Measurements from ENCODE around the gene SNX10.

SNX10 gene

DNA sequence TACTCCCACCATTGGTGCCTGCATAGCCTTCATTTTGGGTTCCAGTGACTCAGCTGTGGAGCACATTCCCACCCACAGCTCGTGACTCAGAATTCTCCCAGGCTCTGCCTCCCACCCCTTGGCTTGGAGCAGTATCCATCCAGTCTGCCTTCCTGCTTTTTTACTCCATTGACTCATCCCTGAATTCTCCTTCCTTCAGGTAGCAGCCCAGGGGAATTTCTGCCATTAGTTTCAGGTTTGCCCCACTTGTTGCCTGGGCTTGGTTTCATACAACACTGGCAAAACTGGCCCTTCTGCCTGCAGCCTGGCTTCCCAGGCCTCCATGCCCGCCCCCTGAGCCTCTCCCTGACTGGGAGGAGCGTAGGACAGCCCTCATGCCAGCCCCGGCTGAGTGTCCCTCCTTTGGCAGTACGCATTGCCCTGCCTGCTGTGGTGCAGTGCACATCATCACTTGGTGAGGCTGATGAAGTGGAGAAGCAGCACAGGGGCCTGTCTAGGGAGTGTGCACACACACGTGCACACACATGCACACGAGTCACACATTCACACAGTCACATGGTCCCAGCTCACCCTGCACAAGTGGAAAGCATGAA is 55.0 kb downstream of the SNX10 start:
- H3K4me2 ChIP-seq (ENCODE audit: low read length) = no peak overlapping the region

DNA sequence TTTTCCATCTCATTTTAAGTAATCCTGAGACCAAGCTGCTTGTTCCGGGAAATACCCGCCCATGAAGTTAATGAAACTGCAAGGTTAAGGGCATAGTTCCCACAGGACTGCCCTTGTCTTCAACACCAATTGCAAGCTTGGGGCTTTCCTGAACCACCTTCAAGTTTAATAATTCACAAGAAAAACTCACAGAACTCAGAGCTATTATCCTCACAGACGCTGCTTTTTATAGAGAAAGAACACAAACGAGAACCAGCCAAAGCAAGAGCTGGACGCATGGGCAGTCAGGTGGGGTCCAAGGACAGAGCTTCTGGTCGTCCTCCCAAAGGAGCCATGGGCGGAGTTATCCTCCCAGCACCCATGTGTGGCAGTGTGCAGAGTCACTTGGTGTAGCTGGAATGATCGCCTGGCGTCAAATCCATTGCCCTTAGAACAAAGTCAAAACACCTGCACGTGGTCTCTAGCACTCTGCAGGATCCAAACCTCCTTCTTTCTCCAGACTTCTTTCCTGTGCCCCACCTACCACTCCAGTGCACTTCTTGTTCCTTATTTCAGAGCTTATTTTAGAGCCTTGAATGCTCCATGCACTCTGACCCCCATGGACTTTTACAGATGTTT is 56.7 kb downstream of the SNX10 start:
- Histone ChIP-seq H3K79me2 (ENCODE audit: control insufficient read depth, low read length) (peaks cover 2% of the 10 kb centered on the region), H3K4me3 (ENCODE audit: low read length) (no peak overlapping the region), H4K20me1 (ENCODE audit: control insufficient read depth, insufficient read depth, low read depth, low read length) (0 out of 2 replicates have a peak, but pooled peaks cover under 1% of the 10 kb centered on the region), H3F3A (ENCODE audit: control insufficient read depth, insufficient read depth) (peaks cover 6% of the 10 kb centered on the region; the same call in 1 of the 2 replicates), H3K4me1 (ENCODE audit: control insufficient read depth, low read length) (peaks cover 26% of the 10 kb centered on the region), H3K9me3 (ENCODE audit: control insufficient read depth, insufficient read depth, low read length) (no peaks in the 10 kb centered on the region), H3K27me3 (ENCODE audit: control insufficient read depth, low read length) (no peaks in the 10 kb centered on the region), H3K27ac (ENCODE audit: low read depth, low read length) (no peak overlapping the region), H3K4me2 (ENCODE audit: low read length) (no peak overlapping the region), H3K9me2 (replicated peaks; ENCODE audit: control insufficient read depth, low read length) (no peaks in the 10 kb centered on the region), H3K36me3 (ENCODE audit: control insufficient read depth, low read length) (peaks cover 37% of the 10 kb centered on the region)
- TF ChIP-seq EZH2phosphoT487 (IDR thresholded peaks at IDR 0.05; ENCODE audit: borderline replicate concordance, low read length) = no peak
- TF ChIP-seq, protein P1, sequence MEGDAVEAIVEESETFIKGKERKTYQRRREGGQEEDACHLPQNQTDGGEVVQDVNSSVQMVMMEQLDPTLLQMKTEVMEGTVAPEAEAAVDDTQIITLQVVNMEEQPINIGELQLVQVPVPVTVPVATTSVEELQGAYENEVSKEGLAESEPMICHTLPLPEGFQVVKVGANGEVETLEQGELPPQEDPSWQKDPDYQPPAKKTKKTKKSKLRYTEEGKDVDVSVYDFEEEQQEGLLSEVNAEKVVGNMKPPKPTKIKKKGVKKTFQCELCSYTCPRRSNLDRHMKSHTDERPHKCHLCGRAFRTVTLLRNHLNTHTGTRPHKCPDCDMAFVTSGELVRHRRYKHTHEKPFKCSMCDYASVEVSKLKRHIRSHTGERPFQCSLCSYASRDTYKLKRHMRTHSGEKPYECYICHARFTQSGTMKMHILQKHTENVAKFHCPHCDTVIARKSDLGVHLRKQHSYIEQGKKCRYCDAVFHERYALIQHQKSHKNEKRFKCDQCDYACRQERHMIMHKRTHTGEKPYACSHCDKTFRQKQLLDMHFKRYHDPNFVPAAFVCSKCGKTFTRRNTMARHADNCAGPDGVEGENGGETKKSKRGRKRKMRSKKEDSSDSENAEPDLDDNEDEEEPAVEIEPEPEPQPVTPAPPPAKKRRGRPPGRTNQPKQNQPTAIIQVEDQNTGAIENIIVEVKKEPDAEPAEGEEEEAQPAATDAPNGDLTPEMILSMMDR (IDR thresholded peaks at IDR 0.05; ENCODE audit: low read depth, low read length, poor library complexity, severe bottlenecking) = no peak

More for the DNA sequence above, 55.0 kb downstream of the SNX10 start:
- 0 out of 2 replicates have a peak, but pooled peaks cover 2% of the 10 kb centered on the region for H3F3A ChIP-seq (ENCODE audit: control insufficient read depth, insufficient read depth)
- peaks cover 39% of the 10 kb centered on the region for H3K36me3 ChIP-seq (ENCODE audit: control insufficient read depth, low read length)
- H3K27ac ChIP-seq (ENCODE audit: low read depth, low read length) = no peak overlapping the region
- TF ChIP-seq, protein P1 (IDR thresholded peaks at IDR 0.05; ENCODE audit: low read depth, low read length, poor library complexity, severe bottlenecking) = no peak
- no peak for TF ChIP-seq EZH2phosphoT487 (IDR thresholded peaks at IDR 0.05; ENCODE audit: borderline replicate concordance, low read length)
- no peaks in the 10 kb centered on the region for H3K27me3 ChIP-seq (ENCODE audit: control insufficient read depth, low read length)
- peaks cover 5% of the 10 kb centered on the region; the same call in 1 of the 2 replicates for H4K20me1 ChIP-seq (ENCODE audit: control insufficient read depth, insufficient read depth, low read depth, low read length)
- peaks cover 26% of the 10 kb centered on the region for H3K4me1 ChIP-seq (ENCODE audit: control insufficient read depth, low read length)
- no peaks in the 10 kb centered on the region for H3K9me2 ChIP-seq (replicated peaks; ENCODE audit: control insufficient read depth, low read length)
- no peak overlapping the region for H3K4me3 ChIP-seq (ENCODE audit: low read length)
- H3K79me2 ChIP-seq (ENCODE audit: control insufficient read depth, low read length) = peaks cover 7% of the 10 kb centered on the region
- H3K9me3 ChIP-seq (ENCODE audit: control insufficient read depth, insufficient read depth, low read length) = no peaks in the 10 kb centered on the region

DNA sequence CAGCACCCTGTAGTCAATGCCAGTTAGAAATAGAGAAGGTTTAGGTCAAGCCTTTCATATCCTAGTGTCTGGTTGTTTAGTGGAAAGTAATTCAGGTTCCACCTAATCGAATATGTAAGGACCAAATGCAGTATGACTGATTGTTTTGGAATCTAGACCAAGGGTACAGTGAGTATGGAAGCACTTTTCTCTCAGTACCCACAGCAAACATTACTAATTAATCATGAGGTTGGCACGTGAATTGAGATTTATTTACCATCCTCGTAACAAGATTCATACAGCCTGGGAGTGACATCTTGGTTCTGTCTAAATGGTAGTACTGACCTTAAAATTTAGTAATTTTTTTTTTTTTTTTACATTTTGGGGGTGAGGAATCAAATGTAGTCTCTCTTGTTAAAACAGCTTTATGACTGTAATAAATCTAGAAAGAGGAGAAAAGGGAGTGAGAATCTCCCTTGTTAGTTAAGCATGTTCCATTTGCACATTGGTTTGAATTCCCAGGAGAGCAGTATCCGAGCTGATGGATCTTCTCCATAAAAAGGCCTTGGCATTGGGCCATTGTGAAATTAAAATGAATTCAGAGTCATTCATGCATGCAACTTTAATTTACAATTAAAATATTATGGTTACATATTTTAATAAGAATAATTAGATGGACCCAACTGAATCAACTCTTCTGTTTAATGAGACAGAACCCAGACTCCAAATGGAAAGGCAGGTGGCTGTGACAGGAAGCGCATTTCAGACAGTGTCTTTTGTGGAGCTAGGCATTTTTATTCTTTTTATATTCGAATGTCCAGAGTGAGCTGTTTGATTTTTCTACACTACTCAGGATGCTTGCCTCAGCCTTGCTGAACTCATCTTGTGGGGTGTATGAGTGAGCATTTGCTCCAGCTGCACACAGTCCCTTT is 57.6 kb downstream of the SNX10 start:
- no peak overlapping the region for H3K27ac ChIP-seq (ENCODE audit: low read depth, low read length)
- no peak for TF ChIP-seq EZH2phosphoT487 (IDR thresholded peaks at IDR 0.05; ENCODE audit: borderline replicate concordance, low read length)
- TF ChIP-seq, protein P1 (IDR thresholded peaks at IDR 0.05; ENCODE audit: low read depth, low read length, poor library complexity, severe bottlenecking) = no peak
- no peak overlapping the region for H3K4me3 ChIP-seq (ENCODE audit: low read length)

More for the DNA sequence above, 57.6 kb downstream of the SNX10 start:
- no peaks in the 10 kb centered on the region for H4K20me1 ChIP-seq (ENCODE audit: control insufficient read depth, insufficient read depth, low read depth, low read length)
- H3F3A ChIP-seq (ENCODE audit: control insufficient read depth, insufficient read depth) = peaks cover 6% of the 10 kb centered on the region; the same call in 1 of the 2 replicates
- no peaks in the 10 kb centered on the region for H3K9me3 ChIP-seq (ENCODE audit: control insufficient read depth, insufficient read depth, low read length)
- H3K27me3 ChIP-seq (ENCODE audit: control insufficient read depth, low read length) = no peaks in the 10 kb centered on the region
- no peak overlapping the region for H3K4me2 ChIP-seq (ENCODE audit: low read length)
- H3K9me2 ChIP-seq (replicated peaks; ENCODE audit: control insufficient read depth, low read length) = no peaks in the 10 kb centered on the region
- peaks cover 26% of the 10 kb centered on the region for H3K4me1 ChIP-seq (ENCODE audit: control insufficient read depth, low read length)
- H3K79me2 ChIP-seq (ENCODE audit: control insufficient read depth, low read length) = no peaks in the 10 kb centered on the region
- H3K36me3 ChIP-seq (ENCODE audit: control insufficient read depth, low read length) = peaks cover 33% of the 10 kb centered on the region

All from DOHH2 (cell line).